IPS DF 6.9 (cell line): ENCODE measurements around the gene SLC35A1.

ENCODE experiments used
- DNase-seq: peaks from one replicate; pipeline ENCODE4 v3.0.0-alpha.2; 2013; ENCODE audit warnings: low read depth, low spot score
- H3K27ac ChIP-seq: one replicate; pipeline ENCODE4 v1.5.1; 2013; ENCODE audit warnings: low read length, control low read depth
- H3K27me3 ChIP-seq: 2 replicates; pipeline ENCODE4 v1.6.1; 2013; ENCODE audit warnings: mild to moderate bottlenecking, low read length; ENCODE audit not compliant: control insufficient read depth, insufficient read depth
- H3K36me3 ChIP-seq: 2 replicates; pipeline ENCODE4 v1.6.1; 2013; ENCODE audit warnings: low read length; ENCODE audit not compliant: control insufficient read depth, insufficient read depth
- H3K4me1 ChIP-seq: 2 replicates; pipeline ENCODE4 v1.6.1; 2013; ENCODE audit warnings: low read length; ENCODE audit not compliant: control insufficient read depth, insufficient read depth
- H3K4me3 ChIP-seq: 2 replicates; pipeline ENCODE4 v1.5.1; 2013; ENCODE audit warnings: mild to moderate bottlenecking, low read length
- H3K9me3 ChIP-seq: 2 replicates; pipeline ENCODE4 v1.6.1; 2013; ENCODE audit warnings: low read length, inconsistent platforms; ENCODE audit not compliant: control insufficient read depth, insufficient read depth
- WGBS: extraction: QIAGEN DNeasy Blood & Tissue Kit; methylation state at CpG from one replicate; pipeline ENCODE4 v1.1.7; 2013; ENCODE audit warnings: mixed read lengths, missing lambda C conversion rate; ENCODE audit not compliant: insufficient read length, insufficient coverage; 5-methylcytosine and 5-hydroxymethylcytosine counted together

Gene SLC35A1

GRCh38 chr6:87551799-87552198, 79.0 kb downstream of the SLC35A1 start:
- no CpG with 5 or more reads among the region's 2 CpGs for WGBS
- Histone ChIP-seq H3K27ac (no peak overlapping the region), H3K27me3 (no peaks in the 10 kb centered on the region), H3K4me3 (no peak overlapping the region), H3K9me3 (no peaks in the 10 kb centered on the region), H3K36me3 (no peaks in the 10 kb centered on the region; the same call in 1 of the 2 replicates), H3K4me1 (no peaks in the 10 kb centered on the region)
- DNase-seq = no peak

DNA sequence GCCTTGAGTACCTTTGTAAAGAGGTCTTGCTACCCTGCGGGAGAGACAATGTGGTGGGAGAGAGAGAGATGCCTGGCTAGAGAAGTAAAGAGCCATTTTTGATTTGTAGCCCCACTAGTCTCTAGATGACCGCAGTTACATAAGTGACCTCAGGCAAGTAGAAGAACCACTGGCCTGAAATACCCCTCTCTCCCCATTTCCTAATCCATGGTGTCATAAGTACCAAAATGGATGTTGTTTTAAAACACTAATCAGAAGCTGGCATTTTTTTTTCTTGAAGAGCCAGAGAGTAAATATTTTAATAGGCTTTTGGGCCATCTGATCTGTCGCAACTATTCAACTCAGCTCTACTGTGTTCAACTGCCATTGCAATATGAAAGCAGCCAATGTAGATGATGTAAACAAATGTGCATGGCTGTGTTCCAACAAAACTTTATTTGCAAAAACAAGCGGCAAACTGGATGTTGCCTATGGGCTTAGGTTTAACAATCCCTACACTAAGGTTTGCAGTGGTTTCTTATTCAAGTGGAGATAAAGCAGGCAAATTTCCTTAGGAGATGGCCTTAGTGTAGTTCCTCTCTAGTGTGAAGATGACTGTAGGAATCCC, 80.5 kb downstream of the SLC35A1 start:
- no peaks in the 10 kb centered on the region for H3K4me1 ChIP-seq
- H3K9me3 ChIP-seq = no peaks in the 10 kb centered on the region
- no peak overlapping the region for H3K4me3 ChIP-seq
- no CpG with 5 or more reads among the region's 4 CpGs for WGBS
- H3K27ac ChIP-seq = no peak overlapping the region
- no peaks in the 10 kb centered on the region; the same call in 1 of the 2 replicates for H3K36me3 ChIP-seq
- H3K27me3 ChIP-seq = no peaks in the 10 kb centered on the region
- no peak for DNase-seq

DNA sequence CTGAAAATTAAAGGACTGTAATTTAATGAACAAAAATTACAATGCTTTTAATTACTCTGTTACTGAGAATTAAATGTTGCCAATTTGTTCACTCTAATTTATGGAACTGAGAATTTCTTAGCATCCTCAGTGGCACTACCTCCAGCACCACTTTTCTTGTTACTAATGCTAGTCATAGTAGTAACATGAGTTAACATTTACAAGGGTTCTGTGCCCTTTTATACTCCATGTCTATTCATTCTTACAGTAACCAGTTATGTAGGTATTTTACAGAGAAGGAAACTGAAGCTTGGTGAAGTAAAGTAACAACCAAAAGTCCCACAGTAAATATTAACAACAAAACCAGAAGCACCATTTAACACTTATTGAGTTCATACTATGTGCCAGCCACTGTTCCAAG, 82.7 kb downstream of the SLC35A1 start:
- no peak for DNase-seq
- no peak overlapping the region for H3K4me3 ChIP-seq
- H3K27ac ChIP-seq = no peak overlapping the region
- H3K36me3 ChIP-seq = no peaks in the 10 kb centered on the region
- no peaks in the 10 kb centered on the region for H3K4me1 ChIP-seq
- no peaks in the 10 kb centered on the region for H3K27me3 ChIP-seq
- no peaks in the 10 kb centered on the region for H3K9me3 ChIP-seq

DNA sequence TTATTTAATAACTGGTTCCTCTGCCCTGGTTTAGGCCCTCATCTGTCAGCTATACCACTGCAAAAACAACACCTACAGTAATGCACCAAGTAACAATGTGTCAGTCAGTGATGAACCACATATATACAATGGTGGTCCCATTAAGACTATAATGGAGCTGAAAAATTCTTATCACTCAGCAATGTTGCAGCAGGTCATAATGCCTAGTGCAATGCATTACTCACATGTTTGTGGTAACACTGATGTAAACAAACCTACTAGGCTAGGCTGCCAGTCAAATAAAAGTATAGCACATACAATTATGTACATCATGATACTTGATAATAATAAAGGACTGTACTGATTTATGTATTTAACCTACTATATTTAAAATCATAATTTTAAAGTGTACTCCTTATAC, 85.7 kb downstream of the SLC35A1 start:
- Histone ChIP-seq H3K4me1 (no peaks in the 10 kb centered on the region), H3K9me3 (no peaks in the 10 kb centered on the region), H3K4me3 (no peak overlapping the region), H3K27me3 (no peaks in the 10 kb centered on the region), H3K36me3 (no peaks in the 10 kb centered on the region; the same call in 1 of the 2 replicates), H3K27ac (no peak overlapping the region)
- DNase-seq = no peak

- Histone ChIP-seq H3K36me3 (no peaks in the 10 kb centered on the region; the same call in 1 of the 2 replicates), H3K27ac (no peak overlapping the region), H3K4me1 (no peaks in the 10 kb centered on the region), H3K9me3 (no peaks in the 10 kb centered on the region), H3K4me3 (no peak overlapping the region), H3K27me3 (no peaks in the 10 kb centered on the region)
- WGBS = no CpG with 5 or more reads among the region's 1 CpG
- no peak for DNase-seq
Measured at GRCh38 chr6:87561017-87561416, 88.2 kb downstream of the SLC35A1 start.
